Endothelial cell of umbilical vein (primary cell): ENCODE results near the gene LALBA. TPM values are rescaled to one million over a fixed set of nuclear protein-coding genes. Genes with fewer than 3 reads are reported as not detected.

ENCODE experiments used
- BruUV-seq: library from RNA; stranded (reverse); fragments of 400-500 nt; replicated peaks from 2 replicates; lab custom pipeline; 2021; lab: Mats Ljungman, UMichigan
- CTCF ChIA-PET: fragments of 300-600, 350-600 bp; sonication (Branson Sonifier 250); formaldehyde crosslinking; loops from one replicate; lab custom pipeline; 2021; ENCODE audit warnings: antibody characterized with exemption, inconsistent platforms; lab: Charles Lee
- POLR2A ChIA-PET: fragments of 300-600, 350-600 bp; sonication (Branson Sonifier 250); formaldehyde crosslinking; loops from one replicate; lab custom pipeline; 2021; ENCODE audit warnings: antibody characterized with exemption, inconsistent platforms; lab: Charles Lee
- DNase-seq: peaks from one replicate; pipeline ENCODE4 v3.0.0-alpha.2; 2011; ENCODE audit warnings: low read depth, low spot score
- FAIRE-seq: peaks from 2 replicates; lab custom pipeline; 2011; peaks lifted over from hg19 to GRCh38; lab: Jason Lieb, UNC
- H2AFZ ChIP-seq: 2 replicates; pipeline ENCODE4 v1.6.0; 2012; ENCODE audit warnings: low read depth, low read length, control low read depth, inconsistent platforms
- H3K27ac ChIP-seq: 2 replicates; pipeline ENCODE4 v1.5.1; 2011; ENCODE audit warnings: low read depth, mild to moderate bottlenecking, control low read depth, low read length, moderate library complexity; ENCODE audit not compliant: insufficient read depth
- H3K27me3 ChIP-seq, 2 experiments: 2 replicates each; pipeline versions ENCODE4 v1.6.0 to v1.6.1; 2011; ENCODE audit warnings: low read length in 2 of 2, mixed read lengths in 1 of 2; ENCODE audit not compliant: control insufficient read depth in 2 of 2, insufficient read depth in 2 of 2
- H3K36me3 ChIP-seq, 2 experiments: 2 replicates in 1 of 2; 3 replicates in 1 of 2; pipeline ENCODE4 v1.5.1; 2011; ENCODE audit warnings: low read length in 2 of 2, mild to moderate bottlenecking in 1 of 2, moderate library complexity in 1 of 2; ENCODE audit not compliant: control insufficient read depth in 2 of 2, insufficient read depth in 2 of 2; ENCODE audit errors: extremely low read depth in 1 of 2
- H3K4me1 ChIP-seq: 3 replicates; pipeline ENCODE4 v1.5.1; 2011; ENCODE audit warnings: mild to moderate bottlenecking, low read length; ENCODE audit not compliant: control insufficient read depth, insufficient read depth; ENCODE audit errors: extremely low read depth
- H3K4me2 ChIP-seq: 2 replicates; pipeline ENCODE4 v1.6.1; 2011; ENCODE audit warnings: low read length, control low read depth, mixed read lengths; ENCODE audit not compliant: insufficient read depth
- H3K4me3 ChIP-seq, 3 experiments: fragments of 200-600 bp in 1 of 3; sonication (generic), shearing (Covaris generic) in 1 of 3; replicated peaks in 1 of 3; 2 replicates each; pipeline ENCODE4 v1.5.1; 2011 to 2016; ENCODE audit warnings: control low read depth in 3 of 3, low read length in 3 of 3, mild to moderate bottlenecking in 2 of 3, inconsistent platforms in 1 of 3, low read depth in 1 of 3, moderate library complexity in 1 of 3; ENCODE audit not compliant: insufficient read depth in 1 of 3
- H3K79me2 ChIP-seq: 2 replicates; pipeline ENCODE4 v1.6.0; 2012; ENCODE audit warnings: low read length, inconsistent platforms; ENCODE audit not compliant: control insufficient read depth, insufficient read depth
- H3K9ac ChIP-seq: replicated peaks from 2 replicates; pipeline ENCODE3; 2011; ENCODE audit warnings: low read length, control low read depth; ENCODE audit not compliant: insufficient read depth; ENCODE audit errors: extremely low read depth
- H3K9me1 ChIP-seq: replicated peaks from 3 replicates; pipeline ENCODE4 v1.6.0; 2011; ENCODE audit warnings: mild to moderate bottlenecking, low read length; ENCODE audit not compliant: control insufficient read depth, insufficient read depth; ENCODE audit errors: extremely low read depth
- H3K9me3 ChIP-seq: replicated peaks from 2 replicates; pipeline ENCODE4 v1.5.1; 2012; ENCODE audit warnings: low read length, inconsistent platforms; ENCODE audit not compliant: control insufficient read depth, insufficient read depth
- H4K20me1 ChIP-seq: replicated peaks from 2 replicates; pipeline ENCODE3; 2011; ENCODE audit warnings: mild to moderate bottlenecking, low read length; ENCODE audit not compliant: control insufficient read depth, insufficient read depth; ENCODE audit errors: extremely low read depth
- EZH2 ChIP-seq: IDR thresholded peaks from 2 replicates; pipeline ENCODE4 v1.6.1; 2012; ENCODE audit warnings: borderline replicate concordance, low read depth, mild to moderate bottlenecking, moderate library complexity, low read length, inconsistent platforms; ENCODE audit not compliant: severe bottlenecking
- FOS ChIP-seq: IDR thresholded peaks from 2 replicates; pipeline ENCODE4 v1.6.1; 2011; ENCODE audit warnings: mild to moderate bottlenecking, low read length, moderate library complexity, borderline replicate concordance; ENCODE audit not compliant: insufficient read depth
- GATA2 ChIP-seq: IDR thresholded peaks from 2 replicates; pipeline ENCODE4 v1.7.0; 2011; ENCODE audit warnings: low read depth, mild to moderate bottlenecking, moderate library complexity, mixed read lengths, low read length; ENCODE audit not compliant: insufficient read length, insufficient read depth
- JUN ChIP-seq: IDR thresholded peaks from 2 replicates; pipeline ENCODE4 v1.6.1; 2011; ENCODE audit warnings: borderline replicate concordance, low read depth; ENCODE audit not compliant: insufficient read length, insufficient read depth
- MAX ChIP-seq: IDR thresholded peaks from 2 replicates; pipeline ENCODE4 v1.6.1; 2011; ENCODE audit not compliant: insufficient read depth, insufficient read length
- MYC ChIP-seq: IDR thresholded peaks from one replicate; pipeline ENCODE4 v1.6.1; 2011; ENCODE audit warnings: mild to moderate bottlenecking, low read depth, low read length
- POLR2A ChIP-seq: IDR thresholded peaks from 2 replicates; pipeline ENCODE4 v1.6.1; 2012; ENCODE audit warnings: low read depth, mild to moderate bottlenecking, control low read depth, low read length
- POLR2AphosphoS5 ChIP-seq: IDR thresholded peaks from 2 replicates; pipeline ENCODE4 v1.6.1; 2012; ENCODE audit warnings: low read depth, mild to moderate bottlenecking, control low read depth, low read length, moderate library complexity; ENCODE audit not compliant: insufficient read depth
- dilution Hi-C: fragments of 300-500 bp; cut with MboI; formaldehyde crosslinking; loops from one replicate; pipeline ENCODE4 v1.15.0; 2019; ENCODE audit warnings: low sequenced_read_pairs; ENCODE audit not compliant: extremely low pct_ligation_motif_present
- intact Hi-C: fragments of 100-400 bp; cut with micrococcal nuclease; formaldehyde crosslinking; loops from one replicate; pipeline ENCODE4 v1.10.0; 2022
- polyA plus RNA-seq, 4 experiments: library from polyadenylated mRNA; depleted of rRNA in 3 of 4; stranded (reverse) in 3 of 4; unstranded in 1 of 4; fragments of >200 nt; gene quantifications; 2 replicates each; pipeline versions ENCODE4 v1.2.1 to v1.2.3, GENCODE V29; 2011 to 2012; ENCODE audit warnings: missing spikeins in 1 of 4
- total RNA-seq: library from RNA; stranded (reverse); gene quantifications from 2 replicates; pipeline ENCODE4 v1.2.3, GENCODE V29; 2021

Gene LALBA
- total and polyA plus RNA-seq, 2 donors (not counting 3 experiments of a cell fraction or from before 2014, with no cell fraction given): not detected

GRCh38 chr12:48545833-48546469, 23.9 kb downstream of the LALBA start:
- no peaks in the 10 kb centered on the region for H3K9me3 ChIP-seq
- dilution Hi-C loops (no loop called here), intact Hi-C loops (loop anchor here (10.0 kb wide), 1 partner anchor 251 kb away; no protein-coding TSS in a partner anchor)
- H3K79me2 ChIP-seq: no peaks in the 10 kb centered on the region
- no peak for DNase-seq
- H3K27ac ChIP-seq: no peak overlapping the region
- no TSS peak for BruUV-seq
- no peaks in the 10 kb centered on the region for H3K4me1 ChIP-seq
- H3K27me3 ChIP-seq: peaks cover 2 to 4% of the 10 kb centered on the region in 2 experiments
- TF ChIP-seq JUN (no peak), POLR2AphosphoS5 (no peak), EZH2 (no peak), MAX (no peak), MYC (no peak), GATA2 (no peak), POLR2A (no peak), FOS (no peak)
- no peak overlapping the region for H3K4me2 ChIP-seq
- H3K36me3 ChIP-seq: no peaks in the 10 kb centered on the region
- H2AFZ ChIP-seq: no peak overlapping the region
- ChIA-PET CTCF (interaction anchor here (1.4 to 7.6 kb wide), 2 partner anchors 10 to 73 kb away, joined by 4 to 166 read pairs; no protein-coding TSS in a partner anchor), POLR2A (no interaction called here)
- H3K9ac ChIP-seq: no peak overlapping the region
- no peak overlapping the region for H3K4me3 ChIP-seq
- no peak for FAIRE-seq
- H4K20me1 ChIP-seq: no peaks in the 10 kb centered on the region
- H3K9me1 ChIP-seq: no peaks in the 10 kb centered on the region
